ENCODE data around the gene MCC. TPM values are rescaled to one million over a fixed set of nuclear protein-coding genes. Genes with fewer than 3 reads are reported as not detected.

MCC gene
- total and polyA plus RNA-seq, 4 donors: 1.6 to 38.6 (median 11.2) TPM

- H3K4me3 ChIP-seq: no peak overlapping the region
- H3K36me3 ChIP-seq (ENCODE audit: control insufficient read depth in 4 of 4, insufficient read depth in 4 of 4, low read length in 4 of 4): peaks cover 0 to 2% (median 0%) of the 10 kb centered on the region in 4 donors
- TF ChIP-seq, protein P1, sequence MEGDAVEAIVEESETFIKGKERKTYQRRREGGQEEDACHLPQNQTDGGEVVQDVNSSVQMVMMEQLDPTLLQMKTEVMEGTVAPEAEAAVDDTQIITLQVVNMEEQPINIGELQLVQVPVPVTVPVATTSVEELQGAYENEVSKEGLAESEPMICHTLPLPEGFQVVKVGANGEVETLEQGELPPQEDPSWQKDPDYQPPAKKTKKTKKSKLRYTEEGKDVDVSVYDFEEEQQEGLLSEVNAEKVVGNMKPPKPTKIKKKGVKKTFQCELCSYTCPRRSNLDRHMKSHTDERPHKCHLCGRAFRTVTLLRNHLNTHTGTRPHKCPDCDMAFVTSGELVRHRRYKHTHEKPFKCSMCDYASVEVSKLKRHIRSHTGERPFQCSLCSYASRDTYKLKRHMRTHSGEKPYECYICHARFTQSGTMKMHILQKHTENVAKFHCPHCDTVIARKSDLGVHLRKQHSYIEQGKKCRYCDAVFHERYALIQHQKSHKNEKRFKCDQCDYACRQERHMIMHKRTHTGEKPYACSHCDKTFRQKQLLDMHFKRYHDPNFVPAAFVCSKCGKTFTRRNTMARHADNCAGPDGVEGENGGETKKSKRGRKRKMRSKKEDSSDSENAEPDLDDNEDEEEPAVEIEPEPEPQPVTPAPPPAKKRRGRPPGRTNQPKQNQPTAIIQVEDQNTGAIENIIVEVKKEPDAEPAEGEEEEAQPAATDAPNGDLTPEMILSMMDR (IDR thresholded peaks at IDR 0.05; ENCODE audit: control extremely low read depth, extremely low read depth): no peak
- no peak overlapping the region for H3K9ac ChIP-seq (ENCODE audit: insufficient read depth in 1 of 2, low read length in 2 of 2)
- ATAC-seq (ENCODE audit: insufficient read depth, low FRiP score) (no peak), DNase-seq (no peak)
- H3K4me1 ChIP-seq (ENCODE audit: control insufficient read depth in 5 of 5, insufficient read depth in 5 of 5, low read length in 5 of 5): peaks cover 0 to 5% (median 0%) of the 10 kb centered on the region in 5 donors
- peaks cover 0 to 9% (median 6%) of the 10 kb centered on the region in 3 donors for H3K27me3 ChIP-seq (ENCODE audit: control insufficient read depth in 3 of 3, insufficient read depth in 3 of 3, low read length in 2 of 3)
- H3K9me3 ChIP-seq (ENCODE audit: control insufficient read depth in 4 of 4, insufficient read depth in 3 of 4, low read length in 3 of 4): peaks cover 0 to 2% (median 0%) of the 10 kb centered on the region in 4 donors
- no peak overlapping the region for H3K27ac ChIP-seq (ENCODE audit: low read depth in 1 of 2, low read length in 1 of 2)
Measured at GRCh38 chr5:113508756-113509155, 20.5 kb upstream of the MCC start.

- ATAC-seq (ENCODE audit: insufficient read depth, low FRiP score): no peak
- TF ChIP-seq, protein P1 (IDR thresholded peaks at IDR 0.05; ENCODE audit: control extremely low read depth, extremely low read depth): no peak
- peaks cover 0 to 6% (median 0%) of the 10 kb centered on the region in 4 donors for H3K9me3 ChIP-seq (ENCODE audit: control insufficient read depth in 4 of 4, insufficient read depth in 3 of 4, low read length in 3 of 4)
- H3K9ac ChIP-seq (ENCODE audit: insufficient read depth in 1 of 2, low read length in 2 of 2): no peak overlapping the region
- H3K36me3 ChIP-seq (ENCODE audit: control insufficient read depth in 4 of 4, insufficient read depth in 4 of 4, low read length in 4 of 4): no peaks in the 10 kb centered on the region
- H3K4me3 ChIP-seq: no peak overlapping the region
- peaks cover 0 to 9% (median 6%) of the 10 kb centered on the region in 3 donors for H3K27me3 ChIP-seq (ENCODE audit: control insufficient read depth in 3 of 3, insufficient read depth in 3 of 3, low read length in 2 of 3)
- peaks cover 0 to 2% (median 0%) of the 10 kb centered on the region in 5 donors for H3K4me1 ChIP-seq (ENCODE audit: control insufficient read depth in 5 of 5, insufficient read depth in 5 of 5, low read length in 5 of 5)
- DNase-seq: no peak
- H3K27ac ChIP-seq (ENCODE audit: low read depth in 1 of 2, low read length in 1 of 2): no peak overlapping the region
Measured at GRCh38 chr5:113507601-113508000, 19.3 kb upstream of the MCC start.

DNA sequence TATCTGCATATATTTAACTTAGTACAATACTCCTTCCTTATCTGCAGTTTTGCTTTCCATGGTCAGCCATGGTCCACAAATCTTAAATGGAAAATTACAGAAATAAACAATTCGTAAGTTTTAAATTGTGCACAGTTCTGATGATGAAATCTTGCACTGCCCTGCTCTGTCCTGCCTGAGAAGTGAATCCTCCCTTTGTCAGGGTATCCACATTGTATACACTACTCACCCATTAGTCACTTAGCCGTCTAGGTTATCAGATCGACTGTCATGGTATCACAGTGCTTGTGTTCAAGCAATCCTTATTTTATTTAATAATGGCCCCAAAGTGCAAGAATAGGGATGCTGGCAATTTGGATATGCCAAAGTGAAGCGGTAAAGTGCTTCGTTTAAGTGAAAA lies 16.9 kb upstream of the MCC start:
- DNase-seq: no peak
- TF ChIP-seq, protein P1 (IDR thresholded peaks at IDR 0.05; ENCODE audit: control extremely low read depth, extremely low read depth): no peak
- WGBS, 2 donors: 77 to 85% methylated on average over 5 of the region's 5 CpGs
- no peak for ATAC-seq (ENCODE audit: insufficient read depth, low FRiP score)
- H3K4me1 ChIP-seq (ENCODE audit: control insufficient read depth in 5 of 5, insufficient read depth in 5 of 5, low read length in 5 of 5): peaks cover 0 to 2% (median 0%) of the 10 kb centered on the region in 5 donors
- H3K9me3 ChIP-seq (ENCODE audit: control insufficient read depth in 4 of 4, insufficient read depth in 3 of 4, low read length in 3 of 4): peaks cover 0 to 4% (median 0%) of the 10 kb centered on the region in 4 donors
- H3K27ac ChIP-seq (ENCODE audit: low read depth in 1 of 2, low read length in 1 of 2): no peak overlapping the region
- no peaks in the 10 kb centered on the region for H3K36me3 ChIP-seq (ENCODE audit: control insufficient read depth in 4 of 4, insufficient read depth in 4 of 4, low read length in 4 of 4)
- peaks cover 0 to 9% (median 6%) of the 10 kb centered on the region in 3 donors for H3K27me3 ChIP-seq (ENCODE audit: control insufficient read depth in 3 of 3, insufficient read depth in 3 of 3, low read length in 2 of 3)
- no peak overlapping the region for H3K9ac ChIP-seq (ENCODE audit: insufficient read depth in 1 of 2, low read length in 2 of 2)
- H3K4me3 ChIP-seq: no peak overlapping the region

DNA sequence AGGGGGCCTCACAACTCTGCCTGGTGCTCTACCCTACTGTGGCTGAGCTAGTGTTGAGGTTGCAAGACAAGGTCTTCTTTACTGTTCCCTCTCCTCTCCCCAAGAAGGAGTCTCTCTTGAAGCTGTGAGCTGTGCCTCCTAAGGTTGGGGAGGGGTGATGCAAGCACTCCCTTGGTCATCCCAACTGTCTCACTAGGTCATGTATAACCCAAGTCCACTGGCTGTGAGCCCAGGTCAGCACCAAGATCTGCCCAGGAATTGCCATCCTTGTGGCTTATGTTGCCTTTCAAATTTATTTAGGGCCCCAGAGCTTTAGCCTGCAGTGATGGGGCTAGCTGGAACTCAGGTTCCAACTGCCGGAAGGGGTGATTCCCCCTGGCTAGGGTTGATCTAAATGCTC lies 14.9 kb upstream of the MCC start:
- no peak overlapping the region for H3K4me3 ChIP-seq
- 92 to 100% methylated on average over 1 of the region's 1 CpG for WGBS, 2 donors

More for the DNA sequence above, 14.9 kb upstream of the MCC start:
- H3K27me3 ChIP-seq (ENCODE audit: control insufficient read depth in 3 of 3, insufficient read depth in 3 of 3, low read length in 2 of 3): peaks cover 0 to 6% (median 0%) of the 10 kb centered on the region in 3 donors
- H3K9ac ChIP-seq (ENCODE audit: insufficient read depth in 1 of 2, low read length in 2 of 2): no peak overlapping the region
- no peak overlapping the region for H3K27ac ChIP-seq (ENCODE audit: low read depth in 1 of 2, low read length in 1 of 2)
- ATAC-seq (ENCODE audit: insufficient read depth, low FRiP score) (no peak), DNase-seq (no peak)
- peaks cover 0 to 2% (median 0%) of the 10 kb centered on the region in 5 donors for H3K4me1 ChIP-seq (ENCODE audit: control insufficient read depth in 5 of 5, insufficient read depth in 5 of 5, low read length in 5 of 5)
- TF ChIP-seq, protein P1 (IDR thresholded peaks at IDR 0.05; ENCODE audit: control extremely low read depth, extremely low read depth): no peak
- peaks cover 0 to 4% (median 0%) of the 10 kb centered on the region in 4 donors for H3K9me3 ChIP-seq (ENCODE audit: control insufficient read depth in 4 of 4, insufficient read depth in 3 of 4, low read length in 3 of 4)
- no peaks in the 10 kb centered on the region for H3K36me3 ChIP-seq (ENCODE audit: control insufficient read depth in 4 of 4, insufficient read depth in 4 of 4, low read length in 4 of 4)
